Osteoblast (primary cell): Measurements from ENCODE around the gene GUCA2A. TPM values are rescaled to one million over a fixed set of nuclear protein-coding genes. Genes with fewer than 3 reads are reported as not detected.
A peak's percentile ranks its signal among the peaks of the same experiment; 100 is the strongest.

Experiments
- DNase-seq: peaks from one replicate; pipeline ENCODE4 v3.0.0; 2011; ENCODE audit warnings: low spot score, mixed read lengths; ENCODE audit not compliant: insufficient read length; ENCODE audit errors: missing footprints
- H2AFZ ChIP-seq: 2 replicates; pipeline ENCODE4 v1.6.0; 2011; ENCODE audit warnings: mild to moderate bottlenecking, low read length
- H3K27ac ChIP-seq: 2 replicates; pipeline ENCODE4 v1.5.1; 2011; ENCODE audit warnings: mild to moderate bottlenecking, low read depth, low read length, moderate library complexity
- H3K27me3 ChIP-seq: 2 replicates; pipeline ENCODE4 v1.6.0; 2012; ENCODE audit warnings: mild to moderate bottlenecking, control low read depth, inconsistent platforms, low read length, moderate library complexity; ENCODE audit not compliant: insufficient read depth
- H3K36me3 ChIP-seq: 2 replicates; pipeline ENCODE4 v1.5.1; 2011; ENCODE audit warnings: mild to moderate bottlenecking, low read length, control low read depth, moderate library complexity; ENCODE audit not compliant: insufficient read depth
- H3K4me1 ChIP-seq: 2 replicates; pipeline ENCODE4 v1.5.1; 2011; ENCODE audit warnings: mild to moderate bottlenecking, low read length, control low read depth, moderate library complexity; ENCODE audit not compliant: insufficient read depth
- H3K4me2 ChIP-seq: 2 replicates; pipeline ENCODE4 v1.6.0; 2011; ENCODE audit warnings: mild to moderate bottlenecking, low read length; ENCODE audit not compliant: insufficient read depth
- H3K4me3 ChIP-seq: fragments of 200-600 bp; sonication (generic); 3 replicates; pipeline ENCODE4 v1.5.1; 2012; ENCODE audit warnings: mild to moderate bottlenecking, low read length, inconsistent platforms; ENCODE audit not compliant: insufficient read depth
- H3K79me2 ChIP-seq: 2 replicates; pipeline ENCODE4 v1.6.0; 2012; ENCODE audit warnings: mild to moderate bottlenecking, low read length, control low read depth, inconsistent platforms; ENCODE audit not compliant: insufficient read depth
- H3K9me3 ChIP-seq: 2 replicates; pipeline ENCODE4 v1.5.1; 2011; ENCODE audit warnings: low read depth, low read length, control low read depth
- H4K20me1 ChIP-seq: 2 replicates; pipeline ENCODE4 v1.6.0; 2012; ENCODE audit warnings: mild to moderate bottlenecking, low read length, control low read depth; ENCODE audit not compliant: insufficient read depth
- total RNA-seq: library from RNA; depleted of rRNA; stranded (reverse); fragments of >200 nt; gene quantifications from 2 replicates; pipeline ENCODE4 v1.2.3, GENCODE V29; 2012
- TF ChIP-seq, protein P1 (sequence below): IDR thresholded peaks from 2 replicates; pipeline ENCODE4 v1.5.1; 2011; ENCODE audit warnings: mild to moderate bottlenecking, low read depth, low read length, moderate library complexity; ENCODE audit errors: extremely low read depth

The GUCA2A gene
- total RNA-seq, 1 donor, result not detected

DNA sequence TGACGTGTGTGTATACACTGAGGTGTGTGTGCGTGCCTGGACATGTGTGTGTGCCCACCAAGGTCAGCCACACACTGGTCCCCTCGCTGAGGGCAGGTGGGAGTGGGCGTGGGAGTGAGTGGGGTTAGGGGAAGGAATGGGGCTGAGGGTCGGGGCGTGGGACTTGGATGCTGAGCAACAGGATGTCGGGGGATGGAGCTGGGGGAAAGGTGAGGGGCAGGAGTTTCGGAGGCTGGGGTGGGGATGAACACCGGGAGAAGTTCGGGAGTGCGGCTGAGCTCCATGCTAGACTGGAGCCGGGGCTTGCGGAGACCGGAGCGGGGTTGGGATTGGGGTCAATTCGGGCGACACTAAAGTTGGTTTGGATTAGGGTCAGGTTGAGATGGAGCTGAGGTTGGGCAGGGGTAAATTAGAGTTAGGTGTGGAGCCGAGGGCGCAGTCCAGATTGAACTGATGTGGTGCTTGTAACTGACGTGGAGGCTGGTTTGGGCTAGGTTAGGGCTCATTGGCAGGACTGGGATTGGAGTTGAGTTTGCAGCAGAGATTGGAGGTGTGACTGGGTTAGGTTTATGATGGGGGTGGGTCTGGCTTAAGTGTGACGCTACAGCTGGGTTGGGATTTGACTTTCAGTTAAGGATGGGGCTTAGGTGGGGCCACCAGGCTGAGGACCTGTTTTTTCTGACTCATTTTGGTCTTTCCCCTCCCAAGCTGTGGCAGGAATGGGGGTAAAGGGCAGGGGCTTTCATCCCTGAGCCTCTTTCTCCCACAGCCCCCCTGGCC, 3.3 kb upstream of the GUCA2A start:
- H3K36me3 ChIP-seq, result no peaks in the 10 kb centered on the region

DNA sequence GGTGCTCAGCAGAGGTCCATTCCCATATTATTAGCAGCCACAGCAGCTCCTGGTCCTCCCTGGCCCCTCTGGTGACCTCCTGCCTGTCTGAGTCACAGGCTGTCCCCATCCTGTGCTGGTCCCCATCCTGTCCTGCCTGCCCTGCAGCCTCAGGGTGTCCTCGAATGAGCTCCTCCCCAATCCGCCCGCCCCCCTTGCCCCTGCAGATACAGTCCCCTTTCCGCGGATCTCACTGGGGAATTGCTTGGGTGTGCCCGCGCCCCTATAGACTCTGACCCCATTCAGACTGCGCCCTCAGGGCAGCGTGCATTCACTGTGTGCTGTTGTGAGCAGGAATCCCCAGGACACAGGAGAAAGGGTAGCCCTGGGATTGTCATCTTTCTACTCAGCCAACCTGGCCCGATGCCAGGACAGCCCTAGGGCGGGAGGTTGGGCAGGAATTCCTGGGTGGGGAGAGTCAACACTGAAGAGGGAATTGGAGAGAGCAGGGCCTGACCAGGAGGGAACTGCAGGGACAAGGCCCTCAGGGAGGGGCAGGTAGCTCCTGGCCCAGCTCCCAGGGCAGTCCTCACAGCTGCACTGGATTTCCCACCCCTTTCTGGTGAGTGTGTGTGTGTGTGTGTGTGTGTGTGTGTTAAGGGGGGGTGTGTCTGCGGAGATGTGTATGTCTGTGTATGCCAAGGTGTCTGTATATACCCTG, 1.1 kb upstream of the GUCA2A start:
- Histone ChIP-seq H3K79me2 (no peaks in the 10 kb centered on the region), H3K27me3 (peaks cover 1% of the 10 kb centered on the region), H3K4me1 (no peaks in the 10 kb centered on the region), H4K20me1 (no peaks in the 10 kb centered on the region), H3K36me3 (no peaks in the 10 kb centered on the region), H2AFZ (no peak overlapping the region), H3K4me3 (no peak overlapping the region), H3K27ac (no peak overlapping the region), H3K4me2 (no peak overlapping the region), H3K9me3 (peaks cover 7% of the 10 kb centered on the region)
- TF ChIP-seq, protein P1, sequence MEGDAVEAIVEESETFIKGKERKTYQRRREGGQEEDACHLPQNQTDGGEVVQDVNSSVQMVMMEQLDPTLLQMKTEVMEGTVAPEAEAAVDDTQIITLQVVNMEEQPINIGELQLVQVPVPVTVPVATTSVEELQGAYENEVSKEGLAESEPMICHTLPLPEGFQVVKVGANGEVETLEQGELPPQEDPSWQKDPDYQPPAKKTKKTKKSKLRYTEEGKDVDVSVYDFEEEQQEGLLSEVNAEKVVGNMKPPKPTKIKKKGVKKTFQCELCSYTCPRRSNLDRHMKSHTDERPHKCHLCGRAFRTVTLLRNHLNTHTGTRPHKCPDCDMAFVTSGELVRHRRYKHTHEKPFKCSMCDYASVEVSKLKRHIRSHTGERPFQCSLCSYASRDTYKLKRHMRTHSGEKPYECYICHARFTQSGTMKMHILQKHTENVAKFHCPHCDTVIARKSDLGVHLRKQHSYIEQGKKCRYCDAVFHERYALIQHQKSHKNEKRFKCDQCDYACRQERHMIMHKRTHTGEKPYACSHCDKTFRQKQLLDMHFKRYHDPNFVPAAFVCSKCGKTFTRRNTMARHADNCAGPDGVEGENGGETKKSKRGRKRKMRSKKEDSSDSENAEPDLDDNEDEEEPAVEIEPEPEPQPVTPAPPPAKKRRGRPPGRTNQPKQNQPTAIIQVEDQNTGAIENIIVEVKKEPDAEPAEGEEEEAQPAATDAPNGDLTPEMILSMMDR, result no peak
- DNase-seq, result peak; percentile 88

More for the DNA sequence above, 3.3 kb upstream of the GUCA2A start:
- H3K27me3 ChIP-seq, result no peaks in the 10 kb centered on the region
- H3K4me2 ChIP-seq, result no peak overlapping the region
- no peaks in the 10 kb centered on the region for H4K20me1 ChIP-seq
- no peaks in the 10 kb centered on the region for H3K4me1 ChIP-seq
- H3K4me3 ChIP-seq, result no peak overlapping the region
- H3K9me3 ChIP-seq, result no peaks in the 10 kb centered on the region
- peak; percentile 42 for DNase-seq
- H2AFZ ChIP-seq, result no peak overlapping the region
- no peaks in the 10 kb centered on the region for H3K79me2 ChIP-seq
- no peak overlapping the region for H3K27ac ChIP-seq
- TF ChIP-seq, protein P1, result no peak

DNA sequence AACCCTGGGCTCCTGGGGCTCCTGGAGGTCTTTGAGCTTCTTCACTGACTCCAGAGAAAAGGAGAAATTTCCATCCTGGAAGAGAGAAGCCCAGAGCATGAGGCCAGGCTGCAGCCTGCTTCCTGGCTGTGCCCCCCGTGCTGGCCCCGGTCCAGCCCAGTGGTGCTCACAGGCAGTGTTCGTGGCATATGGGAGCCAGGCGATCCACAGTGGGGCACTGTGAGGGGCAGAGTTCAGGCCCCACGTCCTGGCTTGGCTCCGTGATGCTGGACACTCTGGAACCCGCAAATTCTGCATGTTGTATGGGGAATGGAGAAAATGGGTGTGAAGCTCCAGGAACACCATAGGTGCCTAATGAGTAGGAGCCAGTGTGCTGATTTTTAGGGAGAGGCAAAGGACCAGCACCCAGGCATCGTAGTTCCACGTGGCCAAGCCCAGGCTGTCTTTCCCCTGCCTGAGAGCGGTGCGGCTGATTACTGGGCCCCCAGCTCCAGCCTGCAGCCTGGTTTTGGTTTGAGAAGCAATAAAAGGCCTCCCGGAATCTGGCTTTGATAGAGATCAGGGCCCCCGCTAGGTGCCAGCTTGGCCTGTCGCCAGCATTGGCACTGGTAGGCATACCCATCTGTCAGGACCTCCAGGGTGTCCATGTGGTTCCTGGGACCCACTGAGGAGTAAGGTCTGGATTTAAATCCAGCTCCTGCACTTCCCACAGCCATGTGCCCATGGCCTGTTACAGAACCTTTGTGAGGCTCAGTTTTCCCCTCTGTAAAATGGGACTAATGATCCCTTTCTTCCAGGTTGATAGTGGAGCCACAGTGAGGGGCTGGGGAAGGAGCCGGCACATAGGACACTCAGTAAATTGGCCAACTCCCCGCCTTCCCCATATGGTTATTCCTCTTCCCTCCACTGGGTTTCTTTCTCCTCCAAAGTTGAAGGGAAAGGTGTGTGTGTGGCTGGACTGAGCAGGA, 725 bp downstream of the GUCA2A start:
- DNase-seq, result peak; percentile 34
- Histone ChIP-seq H3K27me3 (peaks cover 9% of the 10 kb centered on the region), H3K9me3 (peaks cover 11% of the 10 kb centered on the region), H3K4me2 (no peak overlapping the region), H3K4me3 (no peak overlapping the region), H3K4me1 (no peaks in the 10 kb centered on the region), H3K36me3 (no peaks in the 10 kb centered on the region), H3K79me2 (no peaks in the 10 kb centered on the region), H4K20me1 (no peaks in the 10 kb centered on the region), H2AFZ (no peak overlapping the region), H3K27ac (no peak overlapping the region)
- TF ChIP-seq, protein P1, result no peak
